Testis (tissue), 3 donors: ENCODE results near the gene PTPRT. TPM values are rescaled to one million over a fixed set of nuclear protein-coding genes. Genes with fewer than 3 reads are reported as not detected.

Source experiments
- DNase-seq: peaks from one replicate; pipeline ENCODE4 v3.0.0-alpha.2; 2019
- H3K27ac ChIP-seq, 2 donors: fragments of 200-600 bp; sonication (generic); one replicate each; pipeline ENCODE4 v1.5.1; 2019
- H3K27me3 ChIP-seq: fragments of 200-600 bp; sonication (generic); one replicate; pipeline ENCODE4 v1.5.1; 2019
- H3K36me3 ChIP-seq: fragments of 200-600 bp; sonication (generic); one replicate; pipeline ENCODE4 v1.5.1; 2017; ENCODE audit warnings: low read depth; ENCODE audit errors: missing control alignments
- H3K4me1 ChIP-seq: fragments of 200-600 bp; sonication (generic); one replicate; pipeline ENCODE4 v1.5.1; 2019
- H3K4me3 ChIP-seq, 2 donors: fragments of 200-600 bp; sonication (generic); one replicate each; pipeline ENCODE4 v1.5.1; 2017 to 2019
- H3K9me3 ChIP-seq: fragments of 200-600 bp; sonication (generic); one replicate; pipeline ENCODE4 v1.5.1; 2017
- POLR2A ChIP-seq: fragments of 450-650 bp; IDR thresholded peaks from one replicate; pipeline ENCODE4 v1.6.1; 2017; ENCODE audit warnings: antibody characterized with exemption, mild to moderate bottlenecking, moderate library complexity
- WGBS, 2 donors: methylation state at CpG; one replicate each; pipeline ENCODE4 v1.1.5; 2018; 5-methylcytosine and 5-hydroxymethylcytosine counted together
- intact Hi-C: fragments of 100-400 bp; cut with DNase I; formaldehyde crosslinking; loops from one replicate; pipeline ENCODE4 v1.15.1; 2023; ENCODE audit warnings: low total_unique reads
- polyA plus RNA-seq: library from polyadenylated mRNA; stranded (reverse); fragments of 350-450 nt; fragmentation: Illumina TruSeq; extraction: RNeasy Lipid Tissue Mini Kit (QIAGEN cat#74804); gene quantifications from one replicate; pipeline ENCODE4 v1.2.3, GENCODE V29; 2014; ENCODE audit warnings: low read depth, low replicate concordance; ENCODE audit not compliant: insufficient read depth
- total RNA-seq, 2 donors: library from RNA; depleted of rRNA; stranded (reverse); fragments of >200 nt; gene quantifications; one replicate each; pipeline ENCODE4 v1.2.3, GENCODE V29; 2016
- TF ChIP-seq, protein P1 (sequence below), 3 experiments: fragments of 450-650 bp in 2 of 3; fragments of 200-600 bp in 1 of 3; sonication (generic) in 1 of 3; IDR thresholded peaks; one replicate each; pipeline ENCODE4 v1.5.1; 2016 to 2019; ENCODE audit warnings: antibody characterized with exemption in 3 of 3, mild to moderate bottlenecking in 2 of 3, moderate library complexity in 1 of 3

Gene PTPRT
- total and polyA plus RNA-seq, 3 donors from 2014 or later = 2.3 to 2.5 (median 2.3) TPM

- TF ChIP-seq, protein P1, sequence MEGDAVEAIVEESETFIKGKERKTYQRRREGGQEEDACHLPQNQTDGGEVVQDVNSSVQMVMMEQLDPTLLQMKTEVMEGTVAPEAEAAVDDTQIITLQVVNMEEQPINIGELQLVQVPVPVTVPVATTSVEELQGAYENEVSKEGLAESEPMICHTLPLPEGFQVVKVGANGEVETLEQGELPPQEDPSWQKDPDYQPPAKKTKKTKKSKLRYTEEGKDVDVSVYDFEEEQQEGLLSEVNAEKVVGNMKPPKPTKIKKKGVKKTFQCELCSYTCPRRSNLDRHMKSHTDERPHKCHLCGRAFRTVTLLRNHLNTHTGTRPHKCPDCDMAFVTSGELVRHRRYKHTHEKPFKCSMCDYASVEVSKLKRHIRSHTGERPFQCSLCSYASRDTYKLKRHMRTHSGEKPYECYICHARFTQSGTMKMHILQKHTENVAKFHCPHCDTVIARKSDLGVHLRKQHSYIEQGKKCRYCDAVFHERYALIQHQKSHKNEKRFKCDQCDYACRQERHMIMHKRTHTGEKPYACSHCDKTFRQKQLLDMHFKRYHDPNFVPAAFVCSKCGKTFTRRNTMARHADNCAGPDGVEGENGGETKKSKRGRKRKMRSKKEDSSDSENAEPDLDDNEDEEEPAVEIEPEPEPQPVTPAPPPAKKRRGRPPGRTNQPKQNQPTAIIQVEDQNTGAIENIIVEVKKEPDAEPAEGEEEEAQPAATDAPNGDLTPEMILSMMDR (IDR thresholded peaks at IDR 0.05) = no peak
- no peak for TF ChIP-seq POLR2A
- WGBS, 2 donors = 1% methylated on average over 24 to 58 of the region's 64 CpGs
- intact Hi-C loops = no loop called here
Measured at GRCh38 chr20:43188861-43189553, 699 bp downstream of the PTPRT start.

GRCh38 chr20:43188234-43188653, 1.5 kb downstream of the PTPRT start:
- Histone ChIP-seq H3K27ac (no peak overlapping the region), H3K27me3 (no peaks in the 10 kb centered on the region), H3K36me3 (no peaks in the 10 kb centered on the region), H3K4me1 (peaks cover 15% of the 10 kb centered on the region), H3K9me3 (no peaks in the 10 kb centered on the region), H3K4me3 (peak overlapping the region in 1 of 2 donors; percentile 38)
- intact Hi-C loops = no loop called here
- WGBS, 2 donors = 0 to 1% methylated on average over 16 of the region's 16 CpGs
- no peak for TF ChIP-seq POLR2A
- TF ChIP-seq, protein P1 (IDR thresholded peaks at IDR 0.05) = no peak
- DNase-seq = no peak

More at GRCh38 chr20:43188861-43189553, 699 bp downstream of the PTPRT start:
- Histone ChIP-seq H3K27me3 (no peaks in the 10 kb centered on the region), H3K4me1 (peaks cover 15% of the 10 kb centered on the region), H3K4me3 (peak overlapping the region; percentile 26 to 38), H3K36me3 (no peaks in the 10 kb centered on the region), H3K9me3 (no peaks in the 10 kb centered on the region), H3K27ac (no peak overlapping the region)
- no peak for DNase-seq

DNA sequence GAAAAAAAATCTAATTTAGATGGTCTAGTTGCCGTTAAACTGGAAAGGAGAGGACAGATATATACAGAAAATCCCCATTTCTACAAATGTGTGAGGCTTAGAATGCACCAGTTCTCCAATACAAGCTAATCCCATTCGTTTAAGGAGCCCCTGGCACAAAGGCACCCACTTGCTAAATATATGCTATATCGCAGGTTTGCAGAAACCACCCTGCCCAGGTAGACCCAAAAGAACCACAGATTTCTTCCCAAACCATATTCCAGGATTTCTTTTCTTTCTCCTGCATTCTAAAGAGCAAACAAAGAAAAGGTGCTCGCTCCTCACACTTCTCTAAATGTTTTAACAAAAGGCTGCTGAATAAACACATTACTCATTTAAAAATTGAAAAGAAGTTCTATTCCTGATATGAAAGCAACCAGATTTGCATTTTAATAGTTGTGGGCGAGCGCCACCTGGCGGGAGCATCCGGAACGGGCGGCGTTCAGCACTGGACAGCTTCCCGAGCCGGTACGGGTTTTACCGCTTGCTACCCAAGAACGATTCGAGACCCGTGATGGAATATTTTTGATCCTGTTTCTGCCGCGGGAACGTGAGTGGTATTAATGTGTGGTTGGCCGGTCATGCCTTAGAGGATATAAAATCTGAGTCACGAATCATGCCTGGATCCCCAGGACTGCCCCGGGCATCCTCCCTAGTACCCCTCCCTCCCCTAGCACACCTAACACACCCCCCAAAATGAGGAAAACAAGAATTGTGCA, 2.1 kb downstream of the PTPRT start:
- Histone ChIP-seq H3K27me3 (no peaks in the 10 kb centered on the region), H3K4me3 (no peak overlapping the region), H3K36me3 (no peaks in the 10 kb centered on the region), H3K9me3 (no peaks in the 10 kb centered on the region), H3K27ac (no peak overlapping the region), H3K4me1 (peaks cover 15% of the 10 kb centered on the region)
- intact Hi-C loops = no loop called here
- WGBS, 2 donors = 5 to 6% methylated on average over 24 of the region's 24 CpGs
- peak; percentile 90 for DNase-seq
- no peak for TF ChIP-seq POLR2A
- TF ChIP-seq, protein P1 (IDR thresholded peaks at IDR 0.05) = peak; percentile 92 to 98 (median 95)

GRCh38 chr20:43186312-43186711, 3.4 kb downstream of the PTPRT start:
- DNase-seq = no peak
- TF ChIP-seq, protein P1 (IDR thresholded peaks at IDR 0.05) = no peak
- no peak for TF ChIP-seq POLR2A
- Histone ChIP-seq H3K27me3 (no peaks in the 10 kb centered on the region), H3K36me3 (no peaks in the 10 kb centered on the region), H3K4me3 (no peak overlapping the region), H3K4me1 (peaks cover 15% of the 10 kb centered on the region), H3K27ac (no peak overlapping the region), H3K9me3 (no peaks in the 10 kb centered on the region)
- intact Hi-C loops = no loop called here
- 65 to 85% methylated on average over 9 of the region's 9 CpGs for WGBS, 2 donors
